HEK293T (cell line): Measurements from ENCODE around the gene LMNB1.
"Not testable (repeated sequence)": the region's sequence is repeated elsewhere in the genome, so short reads cannot be mapped to it uniquely, and the experiment has no call there.

ENCODE experiments used
- ARNT ChIP-seq: fragments of 450-650 bp; IDR thresholded peaks from 2 replicates; pipeline ENCODE4 v1.6.1; 2017; ENCODE audit warnings: mild to moderate bottlenecking
- BHLHE40 ChIP-seq: fragments of 450-650 bp; IDR thresholded peaks from 2 replicates; pipeline ENCODE4 v1.6.1; 2016; ENCODE audit warnings: mild to moderate bottlenecking, moderate library complexity, borderline replicate concordance
- ELF4 ChIP-seq: fragments of 450-650 bp; IDR thresholded peaks from 2 replicates; pipeline ENCODE4 v1.6.1; 2017; ENCODE audit warnings: antibody characterized with exemption
- FOXM1 ChIP-seq: fragments of 450-650 bp; IDR thresholded peaks from 2 replicates; pipeline ENCODE4 v1.6.1; 2017; ENCODE audit warnings: mild to moderate bottlenecking, borderline replicate concordance
- LEF1 ChIP-seq: fragments of 450-650 bp; IDR thresholded peaks from 2 replicates; pipeline ENCODE4 v1.6.1; 2017; ENCODE audit warnings: mild to moderate bottlenecking, borderline replicate concordance
- SP1 ChIP-seq: fragments of 450-650 bp; IDR thresholded peaks from 2 replicates; pipeline ENCODE4 v1.6.1; 2017
- SUZ12 ChIP-seq: fragments of 450-650 bp; IDR thresholded peaks from 2 replicates; pipeline ENCODE4 v1.6.1; 2016; ENCODE audit warnings: mild to moderate bottlenecking
- ZNF384 ChIP-seq: fragments of 450-650 bp; IDR thresholded peaks from 2 replicates; pipeline ENCODE4 v1.6.1; 2016

- not testable (repeated sequence) for TF ChIP-seq LEF1, BHLHE40, FOXM1, SP1, ELF4, ZNF384, ARNT, SUZ12
Measured at GRCh38 chr5:126788409-126788808, 11.5 kb downstream of the LMNB1 start.
